CD4-positive, CD25-positive, alpha-beta regulatory T cell (primary cell): ENCODE measurements around the gene RINT1. TPM values are rescaled to one million over a fixed set of nuclear protein-coding genes. Genes with fewer than 3 reads are reported as not detected.

Source experiments
- ATAC-seq, 2 donors: fragments of 150-1000 bp; cut with Tn5 transposase; one replicate each; pipeline ENCODE4 v1.10.0; 2021; ENCODE audit warnings: low read depth in 2 of 2, moderate number of reproducible peaks in 2 of 2, moderate library complexity in 1 of 2
- DNase-seq, 3 donors: peaks; one replicate each; pipeline versions ENCODE4 v3.0.0 to v3.0.0-alpha.2; 2012 to 2022; ENCODE audit warnings: mixed read lengths in 1 of 3
- H3K27ac ChIP-seq: one replicate; pipeline ENCODE4 v1.7.0; 2013; ENCODE audit warnings: mild to moderate bottlenecking, low read length; ENCODE audit not compliant: insufficient read depth, poor library complexity, severe bottlenecking
- H3K27me3 ChIP-seq: one replicate; pipeline ENCODE4 v1.7.0; 2013; ENCODE audit warnings: low read length; ENCODE audit not compliant: control insufficient read depth, insufficient read depth
- H3K36me3 ChIP-seq: one replicate; pipeline ENCODE4 v1.7.0; 2013; ENCODE audit warnings: mild to moderate bottlenecking, low read length, moderate library complexity; ENCODE audit not compliant: control insufficient read depth, insufficient read depth
- H3K4me1 ChIP-seq: 2 replicates; pipeline ENCODE4 v1.7.0; 2013; ENCODE audit warnings: mild to moderate bottlenecking, low read length; ENCODE audit not compliant: insufficient read depth, control insufficient read depth, poor library complexity, severe bottlenecking
- H3K4me3 ChIP-seq: one replicate; pipeline ENCODE4 v1.7.0; 2013; ENCODE audit warnings: low read depth, mild to moderate bottlenecking, low read length, moderate library complexity
- H3K9me3 ChIP-seq, 2 experiments: 1 replicate in 1 of 2; 2 replicates in 1 of 2; pipeline ENCODE4 v1.7.0; 2013; ENCODE audit warnings: low read length in 2 of 2, mild to moderate bottlenecking in 1 of 2, moderate library complexity in 1 of 2; ENCODE audit not compliant: control insufficient read depth in 2 of 2
- H3K27ac Mint-ChIP-seq, 3 donors: one replicate each; pipeline ENCODE4 v1.8.0; 2020 to 2022; ENCODE audit warnings: mild to moderate bottlenecking in 3 of 3, mixed read lengths in 3 of 3, moderate library complexity in 2 of 3
- H3K27me3 Mint-ChIP-seq: one replicate; pipeline ENCODE4 v1.8.0; 2022; ENCODE audit warnings: mild to moderate bottlenecking, mixed read lengths
- H3K36me3 Mint-ChIP-seq: one replicate; pipeline ENCODE4 v1.8.0; 2020; ENCODE audit warnings: mixed read lengths
- H3K4me1 Mint-ChIP-seq, 4 donors: one replicate each; pipeline ENCODE4 v1.8.0; 2020 to 2022; ENCODE audit warnings: mixed read lengths in 4 of 4, mild to moderate bottlenecking in 1 of 4
- H3K4me3 Mint-ChIP-seq, 4 donors: one replicate each; pipeline ENCODE4 v1.8.0; 2020 to 2022; ENCODE audit warnings: mild to moderate bottlenecking in 4 of 4, mixed read lengths in 4 of 4, moderate library complexity in 3 of 4
- H3K9me3 Mint-ChIP-seq, 7 donors: one replicate each; pipeline ENCODE4 v1.8.0; 2020 to 2022; ENCODE audit warnings: mixed read lengths in 7 of 7, mild to moderate bottlenecking in 3 of 7, moderate library complexity in 2 of 7
- polyA plus RNA-seq, 4 donors: library from polyadenylated mRNA; unstranded; fragments of 300-500 nt; fragmentation: Illumina TruSeq; gene quantifications; one replicate each; pipeline ENCODE4 v1.2.3, GENCODE V29; 2021
- total RNA-seq: library from RNA; stranded (reverse); gene quantifications from one replicate; pipeline ENCODE4 v1.2.3, GENCODE V29; 2022

RINT1 gene
- total and polyA plus RNA-seq, 5 donors from 2014 or later: 13.2 to 25.5 (median 18.9) TPM

DNA sequence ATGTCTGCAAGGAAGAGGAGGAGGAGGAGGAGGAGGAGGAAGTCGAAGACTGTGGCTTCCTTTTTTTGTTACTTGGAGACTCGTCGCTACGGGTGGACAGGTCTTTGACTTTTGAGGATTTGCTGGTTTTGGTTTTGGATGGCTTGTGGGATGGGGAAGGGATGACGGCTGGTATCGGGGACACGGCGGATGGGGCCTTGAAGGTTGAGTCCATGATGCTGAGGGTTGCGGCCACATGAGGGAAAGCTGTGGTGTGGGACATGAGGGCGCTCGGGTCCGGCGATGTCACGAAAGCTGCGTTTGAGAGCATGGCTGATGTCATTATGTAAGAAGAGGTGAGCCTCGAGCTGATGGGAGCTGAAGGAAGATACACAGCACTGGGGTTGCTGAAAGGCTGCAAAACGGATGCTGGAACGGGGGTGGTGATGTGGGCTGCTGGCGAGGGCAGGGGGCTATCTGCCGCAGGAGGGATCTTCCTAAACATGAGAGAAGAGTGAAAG, 82.4 kb downstream of the RINT1 start:
- Mint-ChIP-seq H3K4me3 (peak overlapping the region in 1 of 4 donors; percentile 39), H3K27me3 (no peaks in the 10 kb centered on the region), H3K27ac (peak overlapping the region in 2 of 3 donors; percentile 17 to 62), H3K4me1 (no peaks in the 10 kb centered on the region), H3K36me3 (peaks cover 24% of the 10 kb centered on the region), H3K9me3 (no peaks in the 10 kb centered on the region)
- DNase-seq: no peak
- no peaks in the 10 kb centered on the region for H3K9me3 ChIP-seq
- H3K4me3 ChIP-seq: no peak overlapping the region
- no peaks in the 10 kb centered on the region for H3K4me1 ChIP-seq
- ATAC-seq: no peak
- no peak overlapping the region for H3K27ac ChIP-seq
- H3K27me3 ChIP-seq: no peaks in the 10 kb centered on the region
- peaks cover 69% of the 10 kb centered on the region for H3K36me3 ChIP-seq

Other genes with a start within 250 kb of the RINT1 start
- 77.2 TPM for gene SRPK2, start 143.3 kb upstream of the RINT1 start, total RNA-seq
- 10 to 100 TPM; 50.3 to 72.7 (median 59.8) TPM for gene SRPK2, start 143.3 kb upstream of the RINT1 start, polyA plus RNA-seq
- 5.8 TPM for gene PUS7, start 9.9 kb upstream of the RINT1 start, total RNA-seq
- 1 to 10 TPM; 2.0 to 4.4 (median 3.4) TPM for gene PUS7, start 9.9 kb upstream of the RINT1 start, polyA plus RNA-seq
- 0.86 TPM for gene EFCAB10, start 49.3 kb downstream of the RINT1 start, total RNA-seq
- not detected for gene EFCAB10, start 49.3 kb downstream of the RINT1 start, polyA plus RNA-seq